ENCODE data around the gene RBFOX2.

The RBFOX2 gene

GRCh38 chr22:36068776-36069344 is 40.2 kb upstream of the RBFOX2 start:
- Histone ChIP-seq H3K9ac (ENCODE audit: low read length) (no peak overlapping the region), H3K9me2 (ENCODE audit: low read depth, low read length) (no peaks in the 10 kb centered on the region), H3F3A (ENCODE audit: insufficient read depth, low read length) (no peaks in the 10 kb centered on the region), H4K20me1 (ENCODE audit: insufficient read depth, low read length) (no peaks in the 10 kb centered on the region), H3K79me2 (ENCODE audit: insufficient read depth, low read length) (no peaks in the 10 kb centered on the region), H2AFZ (ENCODE audit: low read length) (no peak overlapping the region), H3K27me3 (ENCODE audit: insufficient read depth, low read length) (no peaks in the 10 kb centered on the region), H3K36me3 (ENCODE audit: insufficient read depth, low read length) (no peaks in the 10 kb centered on the region), H3K27ac (ENCODE audit: low read depth, low read length, poor library complexity, severe bottlenecking) (no peak overlapping the region), H3K4me2 (ENCODE audit: low read length) (no peak overlapping the region), H3K4me1 (ENCODE audit: insufficient read depth, low read length, severe bottlenecking) (peaks cover 10% of the 10 kb centered on the region), H3K4me3 (ENCODE audit: low read depth, low read length, poor library complexity, severe bottlenecking) (no peak overlapping the region), H3K9me3 (ENCODE audit: low read length) (no peaks in the 10 kb centered on the region)
- TF ChIP-seq EZH2 (IDR thresholded peaks at IDR 0.05; ENCODE audit: borderline replicate concordance, low read length) (no peak), CTCF (IDR thresholded peaks at IDR 0.05; ENCODE audit: low read length) (no peak)

DNA sequence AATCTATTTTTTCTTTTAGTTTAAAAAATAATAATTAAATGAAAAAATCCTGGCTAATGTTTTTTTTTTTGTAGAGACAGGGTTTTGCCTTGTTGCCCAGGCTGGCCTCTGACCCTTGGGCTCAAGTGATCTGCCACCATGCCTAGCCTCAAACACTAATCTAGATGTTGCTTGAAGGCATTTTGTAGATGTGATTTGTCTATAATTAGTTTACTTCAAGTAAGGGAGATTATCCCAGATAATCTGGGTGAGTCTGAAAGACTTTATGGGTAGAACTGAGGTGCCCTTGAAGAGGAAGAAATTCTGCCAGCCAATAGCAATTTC is 38.6 kb upstream of the RBFOX2 start:
- H3K36me3 ChIP-seq (ENCODE audit: insufficient read depth, low read length) = no peaks in the 10 kb centered on the region
- no peak overlapping the region for H3K4me3 ChIP-seq (ENCODE audit: low read depth, low read length, poor library complexity, severe bottlenecking)
- no peaks in the 10 kb centered on the region for H3K9me2 ChIP-seq (ENCODE audit: low read depth, low read length)
- H3K4me2 ChIP-seq (ENCODE audit: low read length) = no peak overlapping the region
- no peaks in the 10 kb centered on the region for H3F3A ChIP-seq (ENCODE audit: insufficient read depth, low read length)
- no peak overlapping the region for H3K9ac ChIP-seq (ENCODE audit: low read length)
- no peaks in the 10 kb centered on the region for H3K79me2 ChIP-seq (ENCODE audit: insufficient read depth, low read length)
- H2AFZ ChIP-seq (ENCODE audit: low read length) = no peak overlapping the region
- H3K4me1 ChIP-seq (ENCODE audit: insufficient read depth, low read length, severe bottlenecking) = peaks cover 10% of the 10 kb centered on the region
- H3K27me3 ChIP-seq (ENCODE audit: insufficient read depth, low read length) = no peaks in the 10 kb centered on the region
- TF ChIP-seq EZH2 (IDR thresholded peaks at IDR 0.05; ENCODE audit: borderline replicate concordance, low read length) = no peak
- no peak for TF ChIP-seq CTCF (IDR thresholded peaks at IDR 0.05; ENCODE audit: low read length)
- no peaks in the 10 kb centered on the region for H4K20me1 ChIP-seq (ENCODE audit: insufficient read depth, low read length)
- no peak overlapping the region for H3K27ac ChIP-seq (ENCODE audit: low read depth, low read length, poor library complexity, severe bottlenecking)
- no peaks in the 10 kb centered on the region for H3K9me3 ChIP-seq (ENCODE audit: low read length)

DNA sequence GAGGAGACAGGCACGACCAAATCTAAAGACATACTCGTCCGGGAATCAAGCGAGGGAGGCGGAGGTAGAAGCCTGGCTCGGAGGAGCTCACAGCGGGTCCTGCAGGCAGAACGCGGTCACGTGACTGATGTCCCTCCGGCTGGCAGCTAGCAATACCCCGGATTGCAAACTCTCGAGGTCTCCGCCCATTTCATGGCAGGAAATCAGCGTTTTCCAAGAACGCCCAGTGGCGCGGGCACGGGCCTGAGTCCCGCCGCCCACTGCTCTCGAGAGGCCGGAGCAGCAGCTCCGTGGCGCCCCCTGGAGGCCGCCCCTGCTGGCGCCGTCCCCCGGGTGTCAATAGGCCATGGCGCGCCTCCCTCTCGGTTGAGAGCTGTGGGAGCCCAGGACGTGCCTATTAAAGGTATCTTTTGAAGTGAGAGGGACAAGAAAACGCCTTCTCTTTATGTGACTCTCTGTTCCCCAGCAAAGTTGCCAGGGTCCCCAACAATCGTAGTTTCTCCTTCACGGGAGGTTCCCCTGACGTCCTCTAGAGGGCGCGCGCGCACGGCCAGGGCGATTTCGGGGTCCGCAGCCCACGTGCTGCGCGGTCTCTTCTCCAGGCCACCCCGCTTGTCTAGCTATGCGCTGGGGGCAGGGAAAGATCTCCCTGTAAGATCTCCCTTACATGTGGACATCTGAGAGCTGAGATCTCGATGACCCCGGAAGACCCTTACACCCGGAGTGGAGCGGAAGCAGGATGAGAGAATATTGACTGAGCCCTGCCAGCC is 37.3 kb upstream of the RBFOX2 start:
- Histone ChIP-seq H3K4me2 (ENCODE audit: low read length) (peak overlapping the region; percentile 60), H3K79me2 (ENCODE audit: insufficient read depth, low read length) (no peaks in the 10 kb centered on the region), H3K9ac (ENCODE audit: low read length) (peak overlapping the region; percentile 46; the same call in 1 of the 2 replicates), H3K27me3 (ENCODE audit: insufficient read depth, low read length) (no peaks in the 10 kb centered on the region), H2AFZ (ENCODE audit: low read length) (no peak overlapping the region), H3K4me1 (ENCODE audit: insufficient read depth, low read length, severe bottlenecking) (peaks cover 10% of the 10 kb centered on the region), H3K9me3 (ENCODE audit: low read length) (no peaks in the 10 kb centered on the region), H3K36me3 (ENCODE audit: insufficient read depth, low read length) (no peaks in the 10 kb centered on the region), H3F3A (ENCODE audit: insufficient read depth, low read length) (no peaks in the 10 kb centered on the region), H3K9me2 (ENCODE audit: low read depth, low read length) (no peaks in the 10 kb centered on the region), H3K4me3 (ENCODE audit: low read depth, low read length, poor library complexity, severe bottlenecking) (peak overlapping the region; percentile 54), H3K27ac (ENCODE audit: low read depth, low read length, poor library complexity, severe bottlenecking) (no peak overlapping the region), H4K20me1 (ENCODE audit: insufficient read depth, low read length) (no peaks in the 10 kb centered on the region)
- TF ChIP-seq CTCF (IDR thresholded peaks at IDR 0.05; ENCODE audit: low read length) (peak; percentile 100), EZH2 (IDR thresholded peaks at IDR 0.05; ENCODE audit: borderline replicate concordance, low read length) (no peak)

Measured in OCI-LY1 (cell line).